Hepatocyte (in vitro differentiated cells): ENCODE measurements around the gene NCBP3. TPM values are rescaled to one million over a fixed set of nuclear protein-coding genes. Genes with fewer than 3 reads are reported as not detected.

Experiments
- DNase-seq: peaks from one replicate; pipeline ENCODE4 v3.0.0-alpha.2; 2016; ENCODE audit warnings: low spot score
- H2AFZ ChIP-seq: fragments of 200-600 bp; sonication (generic); 2 replicates; pipeline ENCODE4 v1.6.0; 2016; ENCODE audit warnings: antibody characterized with exemption, mild to moderate bottlenecking
- H3K27ac ChIP-seq: fragments of 200-600 bp; sonication (generic); 2 replicates; pipeline ENCODE4 v1.5.1; 2016; ENCODE audit warnings: mild to moderate bottlenecking
- H3K27me3 ChIP-seq: fragments of 200-600 bp; sonication (generic); 2 replicates; pipeline ENCODE4 v1.6.1; 2016
- H3K36me3 ChIP-seq: fragments of 200-600 bp; sonication (generic); replicated peaks from 2 replicates; pipeline ENCODE4 v1.5.1; 2016; ENCODE audit warnings: low read depth; ENCODE audit not compliant: insufficient read depth
- H3K4me1 ChIP-seq: fragments of 200-600 bp; sonication (generic); 2 replicates; pipeline ENCODE4 v1.5.1; 2016; ENCODE audit warnings: mild to moderate bottlenecking, moderate library complexity; ENCODE audit not compliant: insufficient read depth
- H3K4me2 ChIP-seq: fragments of 200-600 bp; sonication (generic); 2 replicates; pipeline ENCODE4 v1.6.0; 2016
- H3K4me3 ChIP-seq: fragments of 200-600 bp; sonication (generic); 2 replicates; pipeline ENCODE4 v1.5.1; 2016; ENCODE audit warnings: mild to moderate bottlenecking
- H3K79me2 ChIP-seq: fragments of 200-600 bp; sonication (generic); 2 replicates; pipeline ENCODE4 v1.6.0; 2017; ENCODE audit warnings: mild to moderate bottlenecking
- H3K9me2 ChIP-seq: fragments of 200-600 bp; sonication (generic); replicated peaks from 2 replicates; pipeline ENCODE4 v1.6.0; 2017; ENCODE audit warnings: mild to moderate bottlenecking; ENCODE audit not compliant: insufficient read depth
- H3K9me3 ChIP-seq: fragments of 200-600 bp; sonication (generic); 2 replicates; pipeline ENCODE4 v1.5.1; 2016; ENCODE audit warnings: low read depth, mild to moderate bottlenecking
- H4K20me1 ChIP-seq: fragments of 200-600 bp; sonication (generic); 2 replicates; pipeline ENCODE4 v1.6.0; 2016; ENCODE audit warnings: mild to moderate bottlenecking; ENCODE audit not compliant: insufficient read depth, poor library complexity, severe bottlenecking
- CTCF ChIP-seq: fragments of 200-600 bp; sonication (generic); IDR thresholded peaks from 2 replicates; pipeline ENCODE4 v1.5.1; 2016; ENCODE audit warnings: antibody characterized with exemption, mild to moderate bottlenecking; ENCODE audit not compliant: poor library complexity
- EZH2 ChIP-seq: fragments of 200-600 bp; sonication (generic); IDR thresholded peaks from 2 replicates; pipeline ENCODE4 v1.6.1; 2016; ENCODE audit warnings: antibody characterized with exemption, mild to moderate bottlenecking, borderline replicate concordance
- EZH2phosphoT487 ChIP-seq: fragments of 200-600 bp; sonication (generic); IDR thresholded peaks from one replicate; pipeline ENCODE4 v1.6.1; 2018; ENCODE audit warnings: antibody characterized with exemption, mild to moderate bottlenecking, low read depth, moderate library complexity; ENCODE audit not compliant: unreplicated experiment, severe bottlenecking
- WGBS: methylation state at CpG from one replicate; pipeline ENCODE4 v1.1.6; 2016; ENCODE audit warnings: low lambda C conversion rate; ENCODE audit errors: missing lambda C conversion rate; 5-methylcytosine and 5-hydroxymethylcytosine counted together
- polyA plus RNA-seq: library from polyadenylated mRNA; unstranded; fragments of >200 nt; fragmentation: Nextera tagmentation; extraction: Ambion mirVana; gene quantifications from 2 replicates; pipeline ENCODE4 v1.2.1, GENCODE V29; 2016
- total RNA-seq: library from RNA; depleted of rRNA; stranded (reverse); fragments of >200 nt; gene quantifications from 2 replicates; pipeline ENCODE4 v1.2.3, GENCODE V29; 2014

NCBP3 gene
- total and polyA plus RNA-seq, 2 experiments from 2014 or later: 20.6 to 31.8 TPM

DNA sequence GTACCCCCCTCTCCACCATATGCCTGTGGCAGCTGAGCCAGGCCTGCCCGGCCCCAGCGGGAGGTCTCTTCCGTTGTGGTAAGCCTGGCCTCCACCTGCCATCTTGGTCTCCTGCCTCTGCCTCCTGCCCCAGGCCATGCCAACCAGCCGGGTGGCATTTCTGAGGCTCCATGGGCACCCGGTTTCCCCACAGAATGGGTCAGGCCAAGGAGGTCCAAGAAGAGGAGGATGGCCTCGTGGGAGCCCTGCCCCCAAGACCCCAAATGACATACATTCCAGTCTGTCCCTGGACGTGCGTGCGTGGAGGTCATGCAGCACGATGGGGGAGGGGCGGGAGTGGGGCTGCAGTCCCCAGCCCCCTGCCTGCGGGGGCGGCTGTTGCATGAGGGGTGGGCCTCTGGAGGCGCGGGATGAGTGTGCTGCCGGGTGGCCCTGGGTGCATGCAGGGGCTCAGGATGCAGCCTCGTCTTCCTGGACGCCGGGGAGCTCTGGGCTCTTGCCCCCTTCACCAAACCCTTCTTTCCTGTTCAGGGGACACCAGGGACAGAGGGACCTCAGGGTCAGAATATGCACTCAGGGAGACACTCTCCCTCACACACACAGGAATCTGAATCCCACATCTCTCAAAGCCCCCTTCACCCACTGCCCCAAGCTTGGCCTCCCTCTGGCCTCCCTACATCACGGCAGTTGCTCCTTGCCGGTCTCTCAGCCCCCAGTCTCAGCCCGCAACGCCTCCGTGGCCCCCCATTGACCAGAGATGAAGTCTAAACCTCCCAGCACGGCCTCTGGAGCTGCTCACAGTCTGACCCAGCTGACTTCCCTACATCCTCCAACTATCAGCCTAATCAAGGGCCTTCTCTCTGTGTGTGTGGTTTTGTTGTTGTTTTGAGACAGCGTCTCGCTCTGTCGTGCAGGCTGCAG, 16.0 kb upstream of the NCBP3 start:
- H3K4me1 ChIP-seq: no peaks in the 10 kb centered on the region
- H3K4me2 ChIP-seq: no peak overlapping the region
- H3K9me3 ChIP-seq: no peaks in the 10 kb centered on the region
- TF ChIP-seq EZH2phosphoT487 (no peak), CTCF (no peak), EZH2 (no peak)
- DNase-seq: no peak
- no peak overlapping the region for H2AFZ ChIP-seq
- no peaks in the 10 kb centered on the region for H4K20me1 ChIP-seq
- H3K79me2 ChIP-seq: no peaks in the 10 kb centered on the region
- H3K4me3 ChIP-seq: no peak overlapping the region
- no peaks in the 10 kb centered on the region for H3K9me2 ChIP-seq
- H3K27ac ChIP-seq: no peak overlapping the region
- no peaks in the 10 kb centered on the region for H3K27me3 ChIP-seq
- no peaks in the 10 kb centered on the region for H3K36me3 ChIP-seq
- WGBS: 89% methylated on average over 28 of the region's 28 CpGs

- Histone ChIP-seq H3K4me2 (no peak overlapping the region), H3K9me3 (no peaks in the 10 kb centered on the region), H3K36me3 (no peaks in the 10 kb centered on the region), H3K27me3 (no peaks in the 10 kb centered on the region), H3K79me2 (no peaks in the 10 kb centered on the region), H3K4me3 (no peak overlapping the region), H3K27ac (no peak overlapping the region), H3K9me2 (no peaks in the 10 kb centered on the region), H3K4me1 (no peaks in the 10 kb centered on the region), H2AFZ (no peak overlapping the region), H4K20me1 (no peaks in the 10 kb centered on the region)
- TF ChIP-seq EZH2: no peak
- no peak for TF ChIP-seq CTCF
- no peak for TF ChIP-seq EZH2phosphoT487
- no peak for DNase-seq
- WGBS: 94% methylated on average over 30 of the region's 30 CpGs
These were observed 15.1 kb upstream of the NCBP3 start for GRCh38 chr17:3860939-3861700.

GRCh38 chr17:3859940-3860339, 13.9 kb upstream of the NCBP3 start:
- H3K9me3 ChIP-seq: no peaks in the 10 kb centered on the region
- H3K27me3 ChIP-seq: no peaks in the 10 kb centered on the region
- no peak overlapping the region for H3K4me2 ChIP-seq
- no peaks in the 10 kb centered on the region for H4K20me1 ChIP-seq
- no peak overlapping the region for H2AFZ ChIP-seq
- no peaks in the 10 kb centered on the region for H3K79me2 ChIP-seq
- no peaks in the 10 kb centered on the region for H3K36me3 ChIP-seq
- WGBS: 81% methylated on average over 9 of the region's 9 CpGs
- TF ChIP-seq EZH2 (no peak), CTCF (no peak), EZH2phosphoT487 (no peak)
- no peak overlapping the region for H3K27ac ChIP-seq
- no peaks in the 10 kb centered on the region for H3K9me2 ChIP-seq
- no peaks in the 10 kb centered on the region for H3K4me1 ChIP-seq
- H3K4me3 ChIP-seq: no peak overlapping the region
- no peak for DNase-seq
